Trophoblast cell (in vitro differentiated cells and primary cell): Measurements from ENCODE around the gene THOP1.
A peak's percentile ranks its signal among the peaks of the same experiment; 100 is the strongest.

Experiments
- DNase-seq, 2 donors: peaks; one replicate each; pipeline ENCODE4 v3.0.0-alpha.2; 2016
- H2AFZ ChIP-seq: 2 replicates; pipeline ENCODE4 v1.6.1; 2013; ENCODE audit warnings: low read length, moderate library complexity, mild to moderate bottlenecking; ENCODE audit not compliant: insufficient read depth, poor library complexity
- H2AK5ac ChIP-seq: 2 replicates; pipeline ENCODE4 v1.6.1; 2013; ENCODE audit warnings: mild to moderate bottlenecking, low read length
- H2BK120ac ChIP-seq: 2 replicates; pipeline ENCODE4 v1.6.1; 2013; ENCODE audit warnings: low read length, mild to moderate bottlenecking, moderate library complexity; ENCODE audit not compliant: insufficient read depth, poor library complexity
- H2BK12ac ChIP-seq: 2 replicates; pipeline ENCODE4 v1.6.1; 2013; ENCODE audit warnings: mild to moderate bottlenecking, low read length, moderate library complexity
- H2BK5ac ChIP-seq: 2 replicates; pipeline ENCODE4 v1.6.1; 2013; ENCODE audit warnings: low read length, low read depth, moderate library complexity, mild to moderate bottlenecking; ENCODE audit not compliant: poor library complexity
- H3K14ac ChIP-seq: 2 replicates; pipeline ENCODE4 v1.6.1; 2013; ENCODE audit warnings: mild to moderate bottlenecking, low read length
- H3K18ac ChIP-seq: 2 replicates; pipeline ENCODE4 v1.6.1; 2013; ENCODE audit warnings: mild to moderate bottlenecking, low read length
- H3K23ac ChIP-seq: 2 replicates; pipeline ENCODE4 v1.6.1; 2013; ENCODE audit warnings: low read length
- H3K27ac ChIP-seq: 2 replicates; pipeline ENCODE4 v1.5.1; 2013; ENCODE audit warnings: low read depth, mild to moderate bottlenecking, inconsistent platforms, low read length, moderate library complexity
- H3K27me3 ChIP-seq: 2 replicates; pipeline ENCODE4 v1.6.1; 2013; ENCODE audit warnings: inconsistent platforms, mild to moderate bottlenecking, low read length, moderate library complexity; ENCODE audit not compliant: insufficient read depth
- H3K36me3 ChIP-seq, 2 experiments: 1 replicate in 1 of 2; 2 replicates in 1 of 2; pipeline ENCODE4 v1.6.1; 2013; ENCODE audit warnings: low read length in 2 of 2, mild to moderate bottlenecking in 2 of 2, moderate library complexity in 1 of 2; ENCODE audit not compliant: insufficient read depth in 2 of 2, control insufficient read depth in 1 of 2
- H3K4ac ChIP-seq: 2 replicates; pipeline ENCODE4 v1.6.1; 2013; ENCODE audit warnings: low read depth, mild to moderate bottlenecking, low read length, moderate library complexity
- H3K4me1 ChIP-seq, 2 experiments: 1 replicate in 1 of 2; 2 replicates in 1 of 2; pipeline ENCODE4 v1.6.1; 2013; ENCODE audit warnings: low read length in 2 of 2, mild to moderate bottlenecking in 2 of 2, moderate library complexity in 1 of 2; ENCODE audit not compliant: insufficient read depth in 2 of 2, control insufficient read depth in 1 of 2
- H3K4me2 ChIP-seq: 2 replicates; pipeline ENCODE4 v1.6.1; 2013; ENCODE audit warnings: inconsistent platforms, mild to moderate bottlenecking, low read length, moderate library complexity
- H3K4me3 ChIP-seq: 2 replicates; pipeline ENCODE4 v1.5.1; 2013; ENCODE audit warnings: mild to moderate bottlenecking, low read depth, low read length, inconsistent platforms
- H3K79me1 ChIP-seq: one replicate; pipeline ENCODE4 v1.6.1; 2013; ENCODE audit warnings: low read length
- H3K79me2 ChIP-seq: 2 replicates; pipeline ENCODE4 v1.6.1; 2013; ENCODE audit warnings: low read length, mild to moderate bottlenecking; ENCODE audit not compliant: control insufficient read depth, insufficient read depth, poor library complexity
- H3K9ac ChIP-seq: 2 replicates; pipeline ENCODE4 v1.6.1; 2013; ENCODE audit warnings: mild to moderate bottlenecking, low read length
- H3K9me3 ChIP-seq: 2 replicates; pipeline ENCODE4 v1.6.1; 2013; ENCODE audit warnings: low read depth, mild to moderate bottlenecking, control low read depth, inconsistent platforms, low read length; ENCODE audit not compliant: insufficient read depth
- H4K12ac ChIP-seq: 2 replicates; pipeline ENCODE4 v1.6.1; 2013; ENCODE audit warnings: low read depth, mild to moderate bottlenecking, low read length, moderate library complexity
- H4K8ac ChIP-seq: 2 replicates; pipeline ENCODE4 v1.6.1; 2013; ENCODE audit warnings: low read depth, mild to moderate bottlenecking, low read length, moderate library complexity
- H4K91ac ChIP-seq: one replicate; pipeline ENCODE4 v1.6.1; 2013; ENCODE audit warnings: low read depth, mild to moderate bottlenecking, low read length, moderate library complexity
- whole genome bisulfite sequencing: extraction: QIAGEN DNeasy Blood & Tissue Kit; methylation state at CpG from one replicate; pipeline ENCODE4 v1.1.7; 2013; ENCODE audit warnings: missing lambda C conversion rate; ENCODE audit not compliant: insufficient read length, insufficient coverage; ENCODE audit errors: extremely low coverage; 5-methylcytosine and 5-hydroxymethylcytosine counted together

Gene THOP1

GRCh38 chr19:2827840-2828489 lies 42.7 kb downstream of the THOP1 start:
- H3K4me1 ChIP-seq: no peaks in the 10 kb centered on the region
- H4K91ac ChIP-seq: no peak overlapping the region
- H4K8ac ChIP-seq: no peak overlapping the region
- H3K14ac ChIP-seq: no peak overlapping the region
- H3K27me3 ChIP-seq: no peaks in the 10 kb centered on the region
- H3K9ac ChIP-seq: no peak overlapping the region
- H2AFZ ChIP-seq: no peak overlapping the region
- no peaks in the 10 kb centered on the region for H3K79me1 ChIP-seq
- no peaks in the 10 kb centered on the region for H3K79me2 ChIP-seq
- H2BK120ac ChIP-seq: no peak overlapping the region
- no peak overlapping the region for H3K27ac ChIP-seq
- no peak overlapping the region for H4K12ac ChIP-seq
- no peak overlapping the region for H2BK5ac ChIP-seq
- H3K18ac ChIP-seq: no peak overlapping the region
- no peak overlapping the region for H3K23ac ChIP-seq
- H3K4me3 ChIP-seq: no peak overlapping the region
- no peak overlapping the region for H3K4me2 ChIP-seq
- H3K4ac ChIP-seq: no peak overlapping the region
- no peak overlapping the region for H2BK12ac ChIP-seq
- peaks cover 26 to 28% of the 10 kb centered on the region in 2 experiments for H3K36me3 ChIP-seq
- no peak overlapping the region for H2AK5ac ChIP-seq
- DNase-seq: no peak
- WGBS: no CpG with 5 or more reads among the region's 13 CpGs
- H3K9me3 ChIP-seq: peaks cover 25% of the 10 kb centered on the region

DNA sequence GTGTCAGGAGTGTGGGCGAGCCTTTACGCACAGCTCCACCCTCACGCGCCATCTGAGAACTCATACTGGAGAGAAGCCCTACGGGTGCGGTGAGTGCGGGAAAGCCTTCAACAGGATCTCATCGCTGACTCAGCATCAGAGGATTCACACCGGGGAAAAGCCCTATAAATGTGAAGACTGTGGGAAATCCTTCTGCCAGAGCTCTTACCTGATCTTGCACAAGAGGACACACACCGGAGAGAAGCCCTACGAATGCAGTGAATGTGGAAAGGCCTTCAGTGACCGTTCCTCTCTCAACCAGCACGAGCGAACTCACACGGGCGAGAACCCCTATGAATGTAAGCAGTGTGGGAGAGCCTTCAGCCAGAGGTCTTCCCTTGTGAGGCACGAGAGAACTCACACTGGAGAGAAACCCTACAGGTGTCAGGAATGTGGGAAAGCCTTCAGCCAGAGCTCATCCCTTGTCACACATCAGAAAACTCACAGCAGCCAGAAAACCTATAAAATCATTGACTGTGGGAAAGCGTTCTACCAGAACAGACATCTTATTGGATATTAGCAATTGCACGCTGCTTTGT lies 49.1 kb downstream of the THOP1 start:
- Histone ChIP-seq H4K12ac (no peak overlapping the region), H3K18ac (no peak overlapping the region), H3K36me3 (peaks cover 33 to 36% of the 10 kb centered on the region in 2 experiments), H3K27me3 (no peaks in the 10 kb centered on the region), H3K9ac (no peak overlapping the region), H3K27ac (no peak overlapping the region), H2BK120ac (no peak overlapping the region), H3K4me1 (no peaks in the 10 kb centered on the region), H3K4me2 (no peak overlapping the region), H3K79me1 (no peaks in the 10 kb centered on the region), H3K9me3 (peaks cover 45% of the 10 kb centered on the region), H3K79me2 (no peaks in the 10 kb centered on the region), H2BK5ac (no peak overlapping the region), H3K4ac (no peak overlapping the region), H3K23ac (no peak overlapping the region), H3K14ac (no peak overlapping the region), H2AFZ (no peak overlapping the region), H3K4me3 (no peak overlapping the region), H2AK5ac (no peak overlapping the region), H4K91ac (no peak overlapping the region), H2BK12ac (no peak overlapping the region), H4K8ac (no peak overlapping the region)
- DNase-seq: no peak
- WGBS: no CpG with 5 or more reads among the region's 19 CpGs

DNA sequence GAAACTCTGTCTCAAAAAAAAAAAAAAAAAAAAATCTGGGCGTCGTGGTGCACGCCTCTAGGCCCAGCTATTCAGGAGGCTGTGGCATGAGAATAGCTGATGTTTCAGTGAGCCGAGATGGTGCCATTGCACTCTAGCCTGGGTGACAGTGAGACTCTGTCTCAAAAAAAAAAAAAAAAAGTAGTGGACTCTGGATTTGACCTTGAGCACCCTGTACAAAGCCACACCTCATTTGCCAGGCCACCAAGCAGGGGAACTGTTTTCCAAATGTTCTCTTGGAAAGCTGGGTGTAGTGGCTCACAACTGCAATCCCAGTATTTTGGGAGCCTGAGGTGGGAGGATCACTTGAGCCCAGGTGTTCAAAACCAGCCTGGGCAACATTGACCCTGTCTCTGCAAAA lies 52.1 kb downstream of the THOP1 start:
- Histone ChIP-seq H4K12ac (no peak overlapping the region), H4K8ac (no peak overlapping the region), H3K4me1 (peaks cover 3% of the 10 kb centered on the region in 2 experiments), H3K14ac (no peak overlapping the region), H2BK5ac (no peak overlapping the region), H3K27ac (no peak overlapping the region), H4K91ac (no peak overlapping the region), H3K18ac (no peak overlapping the region), H3K79me2 (peaks cover 9% of the 10 kb centered on the region), H3K4me2 (no peak overlapping the region), H3K9me3 (peaks cover 34% of the 10 kb centered on the region), H3K4ac (no peak overlapping the region), H3K36me3 (peaks cover 28 to 30% of the 10 kb centered on the region in 2 experiments), H2AK5ac (no peak overlapping the region), H2BK120ac (no peak overlapping the region), H3K9ac (no peak overlapping the region), H3K27me3 (no peaks in the 10 kb centered on the region), H2BK12ac (no peak overlapping the region), H3K23ac (no peak overlapping the region), H2AFZ (no peak overlapping the region), H3K79me1 (peaks cover 7% of the 10 kb centered on the region), H3K4me3 (no peak overlapping the region)
- WGBS: no CpG with 5 or more reads among the region's 4 CpGs
- DNase-seq: no peak

GRCh38 chr19:2840794-2841791 lies 55.8 kb downstream of the THOP1 start, which contains the start of gene ZNF555:
Gene ZNF555, plus strand, starts transcription at chr19:2841475. Its CDS starts 98 bp downstream, at chr19:2841573.
- WGBS: no CpG with 5 or more reads among the region's 106 CpGs
- Histone ChIP-seq H3K4ac (peak within 1 kb of the TSS; percentile 41), H3K79me2 (peaks cover 9% of the 10 kb centered on the region), H3K4me2 (peak within 1 kb of the TSS; percentile 84), H2AFZ (peak within 1 kb of the TSS; percentile 91), H3K9me3 (peaks cover 10% of the 10 kb centered on the region), H3K18ac (peak within 1 kb of the TSS; percentile 93), H3K14ac (peak within 1 kb of the TSS; percentile 81), H3K23ac (no peak within 1 kb of the TSS), H2BK120ac (peak within 1 kb of the TSS; percentile 44), H4K8ac (peak within 1 kb of the TSS; percentile 96), H3K27ac (peak within 1 kb of the TSS; percentile 63), H3K79me1 (peaks cover 7% of the 10 kb centered on the region), H3K4me3 (peak within 1 kb of the TSS; percentile 98), H2AK5ac (peak within 1 kb of the TSS; percentile 39), H3K4me1 (peaks cover 3 to 4% of the 10 kb centered on the region in 2 experiments), H3K36me3 (peaks cover 2 to 3% of the 10 kb centered on the region in 2 experiments), H3K27me3 (no peaks in the 10 kb centered on the region), H2BK12ac (no peak within 1 kb of the TSS), H3K9ac (peak within 1 kb of the TSS; percentile 92), H4K12ac (peak within 1 kb of the TSS; percentile 91), H2BK5ac (peak within 1 kb of the TSS; percentile 90), H4K91ac (peak within 1 kb of the TSS; percentile 88)
- peak; percentile 100 for DNase-seq
